GM12864 (cell line): ENCODE data around the gene RASGRP4.

Experiments used
- DNase-seq: peaks from one replicate; pipeline ENCODE4 v3.0.0-alpha.2; 2011; ENCODE audit warnings: low read depth
- H3K4me3 ChIP-seq: 2 replicates; pipeline ENCODE4 v1.5.1; 2011; ENCODE audit warnings: mild to moderate bottlenecking, low read depth, low read length, control low read depth
- TF ChIP-seq, protein P1 (sequence below): IDR thresholded peaks from 2 replicates; pipeline ENCODE4 v1.5.1; 2011; ENCODE audit warnings: low read depth, mild to moderate bottlenecking, moderate library complexity, low read length, control low read depth, inconsistent platforms; ENCODE audit errors: missing control alignments

Gene RASGRP4

DNA sequence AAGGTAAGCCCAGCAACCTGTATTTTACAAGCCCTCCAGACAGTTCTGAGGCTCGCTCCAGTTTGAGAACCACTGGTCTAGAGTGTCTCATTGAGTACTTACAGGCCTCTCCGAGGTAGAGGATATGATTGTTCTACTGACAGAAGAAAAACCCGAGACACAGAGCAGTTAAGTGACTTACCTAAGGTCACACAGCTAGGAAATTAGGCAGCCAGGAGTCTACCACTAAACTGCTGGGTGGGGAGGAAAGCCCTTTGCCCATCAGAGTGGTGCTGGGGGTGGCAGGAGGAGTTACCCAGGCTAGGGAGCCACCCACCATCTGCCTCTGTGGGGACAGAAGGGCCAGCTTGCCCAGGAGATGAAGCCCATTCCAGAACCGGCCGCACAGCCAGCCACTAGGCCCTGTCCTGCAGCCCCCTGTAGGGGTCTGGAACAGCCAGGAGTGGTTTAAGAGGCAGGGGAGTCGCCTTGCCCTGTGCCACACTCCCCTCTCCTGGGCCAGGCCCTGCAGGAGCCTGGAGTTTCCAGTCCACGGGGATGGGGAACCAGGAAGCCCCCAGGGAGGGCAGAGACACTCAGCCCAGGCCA, 703 bp downstream of the RASGRP4 start:
- TF ChIP-seq, protein P1, sequence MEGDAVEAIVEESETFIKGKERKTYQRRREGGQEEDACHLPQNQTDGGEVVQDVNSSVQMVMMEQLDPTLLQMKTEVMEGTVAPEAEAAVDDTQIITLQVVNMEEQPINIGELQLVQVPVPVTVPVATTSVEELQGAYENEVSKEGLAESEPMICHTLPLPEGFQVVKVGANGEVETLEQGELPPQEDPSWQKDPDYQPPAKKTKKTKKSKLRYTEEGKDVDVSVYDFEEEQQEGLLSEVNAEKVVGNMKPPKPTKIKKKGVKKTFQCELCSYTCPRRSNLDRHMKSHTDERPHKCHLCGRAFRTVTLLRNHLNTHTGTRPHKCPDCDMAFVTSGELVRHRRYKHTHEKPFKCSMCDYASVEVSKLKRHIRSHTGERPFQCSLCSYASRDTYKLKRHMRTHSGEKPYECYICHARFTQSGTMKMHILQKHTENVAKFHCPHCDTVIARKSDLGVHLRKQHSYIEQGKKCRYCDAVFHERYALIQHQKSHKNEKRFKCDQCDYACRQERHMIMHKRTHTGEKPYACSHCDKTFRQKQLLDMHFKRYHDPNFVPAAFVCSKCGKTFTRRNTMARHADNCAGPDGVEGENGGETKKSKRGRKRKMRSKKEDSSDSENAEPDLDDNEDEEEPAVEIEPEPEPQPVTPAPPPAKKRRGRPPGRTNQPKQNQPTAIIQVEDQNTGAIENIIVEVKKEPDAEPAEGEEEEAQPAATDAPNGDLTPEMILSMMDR: no peak
- DNase-seq: no peak
- H3K4me3 ChIP-seq: no peak overlapping the region

DNA sequence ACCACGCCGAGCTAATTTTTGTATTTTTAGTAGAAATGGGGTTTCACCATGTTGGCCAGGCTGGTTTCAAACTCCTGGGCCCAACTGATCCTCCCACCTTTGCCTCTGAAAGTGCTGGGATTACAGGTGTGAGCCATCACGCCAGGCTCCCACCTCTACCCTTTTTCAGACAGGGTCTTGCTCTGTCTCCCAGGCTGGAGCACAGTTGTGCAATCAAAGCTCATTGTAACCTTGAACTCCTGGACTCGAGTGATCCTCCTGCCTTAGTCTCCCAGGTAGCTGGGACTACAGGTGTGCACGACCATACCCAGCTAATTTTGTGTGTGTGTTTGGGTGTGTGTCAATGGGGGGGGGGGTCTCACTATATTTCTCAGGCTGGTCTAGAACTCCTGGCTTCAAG, 1.7 kb downstream of the RASGRP4 start:
- no peak for DNase-seq
- no peak overlapping the region for H3K4me3 ChIP-seq
- TF ChIP-seq, protein P1: no peak

DNA sequence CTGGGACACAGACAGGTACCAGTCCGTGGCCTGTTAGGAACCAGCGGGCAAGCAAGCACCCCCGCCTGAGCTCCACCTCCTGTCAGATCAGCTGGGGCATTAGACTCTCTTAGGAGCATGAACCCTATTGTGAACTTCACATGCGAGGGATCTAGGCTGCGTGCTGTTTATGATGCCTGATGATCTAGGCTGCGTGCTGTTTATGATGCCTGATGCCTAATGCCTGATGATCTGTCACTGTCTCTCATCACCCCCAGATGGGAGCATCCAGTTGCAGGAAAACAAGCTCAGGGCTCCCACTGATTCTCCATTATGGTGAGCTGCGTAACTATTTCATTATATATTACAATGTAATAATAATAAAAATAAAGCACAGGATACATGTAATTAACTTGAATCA, 3.6 kb downstream of the RASGRP4 start:
- TF ChIP-seq, protein P1: no peak
- no peak for DNase-seq

DNA sequence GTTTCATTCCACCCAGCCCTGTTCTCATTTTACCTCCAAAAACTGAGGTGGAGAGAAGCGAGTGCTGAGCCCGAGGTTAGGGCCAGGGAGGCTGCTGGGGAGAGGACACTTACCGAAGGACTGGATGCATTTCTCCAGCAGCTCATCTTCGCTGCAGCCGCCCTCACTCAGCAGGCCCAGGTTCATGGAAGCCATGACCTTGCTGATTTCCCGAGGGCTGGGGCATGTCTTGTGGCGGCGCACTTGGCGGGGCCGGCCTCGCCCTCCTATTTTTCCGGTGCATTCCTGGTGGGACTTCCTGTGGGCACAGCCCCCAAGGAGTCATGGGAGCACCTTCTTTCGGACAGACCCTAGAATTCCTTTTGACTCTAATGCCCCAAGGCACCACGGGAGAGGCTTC, 4.2 kb downstream of the RASGRP4 start:
- no peak for DNase-seq
- no peak overlapping the region for H3K4me3 ChIP-seq
- TF ChIP-seq, protein P1: no peak

More for the DNA sequence above, 3.6 kb downstream of the RASGRP4 start:
- H3K4me3 ChIP-seq: no peak overlapping the region

DNA sequence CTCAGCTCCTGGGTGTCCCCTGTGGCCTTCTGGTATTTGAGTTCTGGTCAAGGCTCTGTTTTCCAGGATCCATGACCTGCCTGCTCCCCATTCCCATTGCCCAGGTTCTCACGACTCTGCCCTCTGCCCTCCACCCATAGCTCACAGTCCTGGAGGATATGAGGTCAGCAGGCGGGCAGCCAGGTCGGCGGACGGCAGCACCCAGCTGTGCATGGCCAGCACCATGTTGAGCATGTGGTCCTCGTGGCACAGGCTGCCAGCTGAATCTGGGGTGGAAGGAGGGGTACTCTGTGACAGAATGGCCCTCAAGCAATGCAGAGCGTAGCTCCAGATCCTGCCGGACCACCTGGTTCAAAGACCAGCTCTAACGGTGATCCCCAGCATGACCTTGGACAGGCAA, 5.1 kb downstream of the RASGRP4 start:
- H3K4me3 ChIP-seq: no peak overlapping the region
- no peak for DNase-seq
- TF ChIP-seq, protein P1: no peak

DNA sequence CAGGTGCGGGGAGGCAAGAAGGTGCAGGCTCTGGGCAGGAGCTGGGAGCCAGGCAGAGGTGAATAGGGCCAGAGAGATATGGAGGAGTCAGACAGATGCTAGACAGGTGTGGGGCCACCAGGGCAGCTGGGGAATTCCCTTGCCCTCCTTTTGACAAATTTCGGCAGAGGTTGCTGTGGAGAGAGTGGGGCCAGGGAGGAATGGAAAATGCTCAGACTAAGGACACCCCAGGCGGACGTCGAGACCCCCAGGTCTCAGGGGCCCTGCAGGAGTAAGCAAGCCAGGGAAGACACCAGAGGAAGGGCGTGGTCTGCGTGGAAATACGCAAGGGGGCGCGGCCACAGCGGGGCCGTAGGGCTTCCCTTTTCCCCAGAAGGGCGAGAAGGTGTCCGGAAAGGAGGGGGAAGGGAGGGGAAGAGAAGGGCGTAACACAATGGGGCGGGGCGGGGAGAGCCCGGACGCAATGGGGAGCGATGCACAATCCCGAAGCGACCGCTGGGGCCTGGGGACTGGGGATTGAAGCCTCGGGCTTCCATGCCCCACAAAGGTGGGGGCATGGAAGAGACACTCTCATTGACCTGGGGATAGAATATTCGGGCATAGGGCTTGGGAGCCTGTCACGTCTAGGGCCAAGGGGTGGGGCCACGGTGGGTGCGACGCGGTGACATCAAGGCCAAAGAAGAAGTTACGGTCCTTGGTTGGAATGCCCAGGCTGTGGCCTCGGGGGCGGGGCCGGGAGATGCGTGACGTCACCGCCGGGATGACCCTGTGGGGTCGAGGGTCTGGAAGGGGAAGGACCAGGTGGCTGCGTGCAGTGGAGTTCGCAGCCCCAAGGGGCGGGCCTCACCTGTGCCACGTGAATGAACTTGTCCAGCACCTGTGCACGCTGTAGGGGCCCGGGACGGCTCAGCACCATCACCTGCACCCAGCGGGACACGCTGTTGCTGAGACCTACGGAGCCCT, 8.2 kb downstream of the RASGRP4 start:
- peak; percentile 38 for DNase-seq
- TF ChIP-seq, protein P1: no peak
- H3K4me3 ChIP-seq: peak overlapping the region; percentile 46
